Esophagus muscularis mucosa (tissue), 4 donors: Measurements from ENCODE around the gene KIRREL3. TPM values are rescaled to one million over a fixed set of nuclear protein-coding genes. Genes with fewer than 3 reads are reported as not detected.

Source experiments
- DNase-seq: peaks from one replicate; pipeline ENCODE4 v3.0.0-alpha.2; 2017; ENCODE audit errors: extremely low spot score
- H3K27ac ChIP-seq, 4 donors: fragments of 200-600 bp; sonication (generic); replicated peaks in 1 of 4; 1 replicate in 3 of 4; 2 replicates in 1 of 4; pipeline ENCODE4 v1.5.1; 2016 to 2019; ENCODE audit warnings: mild to moderate bottlenecking in 1 of 4
- H3K27me3 ChIP-seq, 4 donors: fragments of 200-600 bp; sonication (generic); one replicate each; pipeline versions ENCODE4 v1.5.1 to v1.6.0; 2016 to 2019
- H3K36me3 ChIP-seq, 4 donors: fragments of 200-600 bp; sonication (generic); one replicate each; pipeline ENCODE4 v1.5.1; 2016 to 2019
- H3K4me1 ChIP-seq, 4 donors: fragments of 200-600 bp; sonication (generic); one replicate each; pipeline ENCODE4 v1.5.1; 2016 to 2019
- H3K4me3 ChIP-seq, 4 donors: fragments of 200-600 bp; sonication (generic); 1 replicate in 2 of 4; 2 replicates in 2 of 4; pipeline ENCODE4 v1.5.1; 2016 to 2019; ENCODE audit warnings: mild to moderate bottlenecking in 4 of 4, moderate library complexity in 1 of 4
- H3K9me3 ChIP-seq, 4 donors: fragments of 200-600 bp; sonication (generic); 1 replicate in 3 of 4; 2 replicates in 1 of 4; pipeline ENCODE4 v1.5.1; 2016 to 2019
- EP300 ChIP-seq: sonication (generic); formaldehyde crosslinking; IDR thresholded peaks from one replicate; pipeline ENCODE4 v1.6.1; 2017; ENCODE audit warnings: antibody characterized with exemption
- POLR2A ChIP-seq: fragments of 450-650 bp; IDR thresholded peaks from one replicate; pipeline ENCODE4 v1.6.1; 2017; ENCODE audit warnings: antibody characterized with exemption, moderate library complexity, mild to moderate bottlenecking, low read depth
- POLR2AphosphoS5 ChIP-seq, 2 donors: sonication (generic); formaldehyde crosslinking; IDR thresholded peaks; one replicate each; pipeline ENCODE4 v1.6.1; 2017; ENCODE audit warnings: antibody characterized with exemption in 2 of 2
- WGBS: methylation state at CpG from one replicate; pipeline ENCODE4 v1.1.5; 2018; 5-methylcytosine and 5-hydroxymethylcytosine counted together
- intact Hi-C: fragments of 100-400 bp; cut with DNase I; formaldehyde crosslinking; loops from one replicate; pipeline ENCODE4 v1.15.1; 2023
- total RNA-seq, 4 donors: library from RNA; depleted of rRNA; stranded (reverse); fragments of >200 nt; gene quantifications; one replicate each; pipeline versions ENCODE4 v1.1.0 to v1.2.1, GENCODE V29; 2016
- TF ChIP-seq, protein P1 (sequence below), 3 experiments: fragments of 200-600 bp in 2 of 3; fragments of 450-650 bp in 1 of 3; sonication (generic) in 2 of 3; IDR thresholded peaks; one replicate each; pipeline ENCODE4 v1.5.1; 2017 to 2019; ENCODE audit warnings: antibody characterized with exemption in 3 of 3, mild to moderate bottlenecking in 2 of 3, moderate library complexity in 1 of 3

KIRREL3 gene
- total RNA-seq, 4 donors from 2014 or later, result 1.7 to 6.5 (median 3.1) TPM

DNA sequence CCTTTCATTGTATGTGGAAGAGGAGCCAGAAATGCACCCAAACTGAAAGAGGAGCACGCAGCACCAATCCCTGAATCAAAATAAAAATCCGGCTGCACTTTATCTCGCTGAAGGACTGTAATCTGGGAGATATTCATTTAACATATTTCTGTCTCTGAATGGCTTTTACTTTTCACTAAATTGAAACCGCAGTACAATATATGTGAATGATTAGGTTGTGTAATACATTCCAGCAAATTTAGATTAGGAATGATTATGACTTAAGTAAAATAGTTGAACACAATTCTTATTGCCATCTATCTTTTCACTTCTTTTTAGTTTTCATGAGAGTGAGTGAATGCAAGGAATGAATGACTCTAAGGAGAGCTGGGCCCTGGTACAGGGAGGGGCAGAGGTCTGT is 413.0 kb downstream of the KIRREL3 start:
- Histone ChIP-seq H3K27me3 (peaks cover 0 to 36% (median 0%) of the 10 kb centered on the region in 4 donors), H3K36me3 (no peaks in the 10 kb centered on the region), H3K27ac (no peak overlapping the region), H3K9me3 (no peaks in the 10 kb centered on the region), H3K4me1 (peaks cover 9 to 16% (median 16%) of the 10 kb centered on the region in 4 donors), H3K4me3 (no peak overlapping the region)
- 71% methylated on average over 4 of the region's 4 CpGs for whole genome bisulfite sequencing
- TF ChIP-seq EP300 (no peak), POLR2A (no peak), POLR2AphosphoS5 (IDR thresholded peaks at IDR 0.05) (no peak)
- TF ChIP-seq, protein P1, sequence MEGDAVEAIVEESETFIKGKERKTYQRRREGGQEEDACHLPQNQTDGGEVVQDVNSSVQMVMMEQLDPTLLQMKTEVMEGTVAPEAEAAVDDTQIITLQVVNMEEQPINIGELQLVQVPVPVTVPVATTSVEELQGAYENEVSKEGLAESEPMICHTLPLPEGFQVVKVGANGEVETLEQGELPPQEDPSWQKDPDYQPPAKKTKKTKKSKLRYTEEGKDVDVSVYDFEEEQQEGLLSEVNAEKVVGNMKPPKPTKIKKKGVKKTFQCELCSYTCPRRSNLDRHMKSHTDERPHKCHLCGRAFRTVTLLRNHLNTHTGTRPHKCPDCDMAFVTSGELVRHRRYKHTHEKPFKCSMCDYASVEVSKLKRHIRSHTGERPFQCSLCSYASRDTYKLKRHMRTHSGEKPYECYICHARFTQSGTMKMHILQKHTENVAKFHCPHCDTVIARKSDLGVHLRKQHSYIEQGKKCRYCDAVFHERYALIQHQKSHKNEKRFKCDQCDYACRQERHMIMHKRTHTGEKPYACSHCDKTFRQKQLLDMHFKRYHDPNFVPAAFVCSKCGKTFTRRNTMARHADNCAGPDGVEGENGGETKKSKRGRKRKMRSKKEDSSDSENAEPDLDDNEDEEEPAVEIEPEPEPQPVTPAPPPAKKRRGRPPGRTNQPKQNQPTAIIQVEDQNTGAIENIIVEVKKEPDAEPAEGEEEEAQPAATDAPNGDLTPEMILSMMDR (IDR thresholded peaks at IDR 0.05), result no peak
- no peak for DNase-seq
- intact Hi-C loops, result no loop called here

GRCh38 chr11:126585774-126586491 is 414.6 kb downstream of the KIRREL3 start:
- H3K4me3 ChIP-seq, result peak overlapping the region; percentile 30 to 43 (median 34)

DNA sequence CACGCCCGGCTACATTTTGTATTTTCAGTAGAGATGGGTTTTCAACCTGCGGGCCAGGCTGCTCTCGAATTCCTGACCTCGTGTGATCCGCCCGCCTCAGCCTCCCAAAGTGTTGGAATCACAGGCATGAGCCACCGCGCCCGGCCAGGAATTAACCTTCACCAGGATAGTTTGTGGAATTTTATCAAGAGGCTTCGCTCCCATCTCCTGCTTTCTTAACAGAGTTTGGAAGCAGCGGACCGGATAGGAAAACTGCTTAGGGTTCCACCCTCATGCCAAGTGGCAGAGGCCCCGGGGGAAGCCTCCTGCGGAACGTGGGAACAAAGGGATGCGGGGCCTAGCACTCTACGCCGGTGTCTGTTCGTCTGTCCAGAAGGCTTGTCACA is 415.2 kb downstream of the KIRREL3 start:
- intact Hi-C loops, result no loop called here
- no peaks in the 10 kb centered on the region for H3K9me3 ChIP-seq
- DNase-seq, result no peak
- H3K27ac ChIP-seq, result peak overlapping the region in 3 of 4 donors; percentile 34 to 48 (median 41)
- TF ChIP-seq EP300 (no peak), POLR2A (no peak), POLR2AphosphoS5 (IDR thresholded peaks at IDR 0.05) (no peak)
- TF ChIP-seq, protein P1 (IDR thresholded peaks at IDR 0.05), result no peak
- H3K4me3 ChIP-seq, result peak overlapping the region; percentile 30 to 43 (median 34)
- peaks cover 0 to 34% (median 0%) of the 10 kb centered on the region in 4 donors for H3K27me3 ChIP-seq
- no peaks in the 10 kb centered on the region for H3K36me3 ChIP-seq
- 52% methylated on average over 20 of the region's 20 CpGs for WGBS
- peaks cover 9 to 16% (median 16%) of the 10 kb centered on the region in 4 donors for H3K4me1 ChIP-seq

More at GRCh38 chr11:126585774-126586491, 414.6 kb downstream of the KIRREL3 start:
- TF ChIP-seq POLR2AphosphoS5 (IDR thresholded peaks at IDR 0.05) (peak; percentile 29 to 60), POLR2A (no peak)
- WGBS, result 26% methylated on average over 22 of the region's 23 CpGs
- peak; percentile 93 for DNase-seq
- Histone ChIP-seq H3K9me3 (no peaks in the 10 kb centered on the region), H3K4me1 (peaks cover 9 to 16% (median 16%) of the 10 kb centered on the region in 4 donors), H3K27me3 (peaks cover 0 to 39% (median 0%) of the 10 kb centered on the region in 4 donors), H3K27ac (peak overlapping the region; percentile 8 to 48 (median 38)), H3K36me3 (no peaks in the 10 kb centered on the region)
- intact Hi-C loops, result no loop called here

- DNase-seq, result no peak
- WGBS, result 89% methylated on average over 25 of the region's 26 CpGs
- Histone ChIP-seq H3K4me1 (peaks cover 9 to 16% (median 16%) of the 10 kb centered on the region in 4 donors), H3K9me3 (no peaks in the 10 kb centered on the region), H3K36me3 (no peaks in the 10 kb centered on the region), H3K4me3 (no peak overlapping the region), H3K27ac (no peak overlapping the region), H3K27me3 (peaks cover 0 to 22% (median 0%) of the 10 kb centered on the region in 4 donors)
- intact Hi-C loops, result no loop called here
- TF ChIP-seq POLR2A, result no peak
- TF ChIP-seq EP300, result no peak
- TF ChIP-seq POLR2AphosphoS5 (IDR thresholded peaks at IDR 0.05), result no peak
- TF ChIP-seq, protein P1 (IDR thresholded peaks at IDR 0.05), result no peak
Observed at GRCh38 chr11:126583594-126584427, 416.8 kb downstream of the KIRREL3 start.

GRCh38 chr11:126583101-126583500 is 417.5 kb downstream of the KIRREL3 start:
- Histone ChIP-seq H3K4me1 (peaks cover 9 to 16% (median 16%) of the 10 kb centered on the region in 4 donors), H3K27me3 (peaks cover 0 to 15% (median 0%) of the 10 kb centered on the region in 4 donors), H3K36me3 (no peaks in the 10 kb centered on the region), H3K9me3 (no peaks in the 10 kb centered on the region), H3K4me3 (no peak overlapping the region), H3K27ac (no peak overlapping the region)
- intact Hi-C loops, result no loop called here
- DNase-seq, result no peak
- 76% methylated on average over 3 of the region's 3 CpGs for WGBS
- TF ChIP-seq POLR2AphosphoS5 (IDR thresholded peaks at IDR 0.05) (no peak), POLR2A (no peak)
- TF ChIP-seq, protein P1 (IDR thresholded peaks at IDR 0.05), result no peak
